ENCODE data around the gene MITF. TPM values are rescaled to one million over a fixed set of nuclear protein-coding genes. Genes with fewer than 3 reads are reported as not detected.

MITF gene
- total and polyA plus RNA-seq, 5 donors, result 18.6 to 75.3 (median 52.7) TPM

DNA sequence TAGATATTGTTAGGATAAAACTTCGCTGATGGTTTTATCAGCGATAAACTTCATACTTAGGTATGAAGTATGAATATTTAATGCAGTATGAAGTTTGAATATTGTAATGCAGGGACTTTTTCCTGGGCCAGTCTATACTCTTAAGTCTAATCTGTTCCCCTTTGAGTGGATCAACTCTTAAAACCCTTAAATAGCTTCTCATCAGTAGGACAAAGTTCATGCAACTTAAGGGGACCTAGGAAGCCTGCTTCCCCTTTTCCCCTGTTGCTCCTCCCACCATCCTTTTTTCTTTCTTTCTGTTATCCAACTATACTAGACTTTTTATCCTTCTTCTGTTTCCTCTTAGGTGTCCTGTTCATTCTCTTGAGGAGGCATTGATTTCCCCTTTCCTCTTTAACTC is 78.7 kb downstream of the MITF start:
- peaks cover 5% of the 10 kb centered on the region for H3K4me1 ChIP-seq (ENCODE audit: control insufficient read depth, insufficient read depth, low read length)
- H3K4me3 ChIP-seq (ENCODE audit: low read length), result no peak overlapping the region
- intact Hi-C loops (cut with DNase I), result no loop called here
- no peaks in the 10 kb centered on the region for H3K9me3 ChIP-seq (ENCODE audit: control insufficient read depth, low read length)
- WGBS, result 85% methylated on average over 2 of the region's 2 CpGs
- H3K27me3 ChIP-seq (ENCODE audit: control insufficient read depth, insufficient read depth), result no peaks in the 10 kb centered on the region
- H3K27ac ChIP-seq (ENCODE audit: low read length), result no peak overlapping the region
- ATAC-seq (peak in 1 of 2 donors; percentile 34), DNase-seq (no peak)

- no peak overlapping the region for H3K4me3 ChIP-seq (ENCODE audit: low read length)
- no peaks in the 10 kb centered on the region for H3K9me3 ChIP-seq (ENCODE audit: control insufficient read depth, low read length)
- DNase-seq, result peak; percentile 30 to 54 (median 38)
- ATAC-seq, result peak; percentile 62 to 63
- no peak overlapping the region for H3K27ac ChIP-seq (ENCODE audit: low read length)
- 43% methylated on average over 3 of the region's 3 CpGs for WGBS
- H3K4me1 ChIP-seq (ENCODE audit: control insufficient read depth, insufficient read depth, low read length), result peaks cover 6% of the 10 kb centered on the region
- no peaks in the 10 kb centered on the region for H3K27me3 ChIP-seq (ENCODE audit: control insufficient read depth, insufficient read depth)
- intact Hi-C loops (cut with DNase I), result no loop called here
Observed at GRCh38 chr3:69819282-69819681, 80.0 kb downstream of the MITF start.

DNA sequence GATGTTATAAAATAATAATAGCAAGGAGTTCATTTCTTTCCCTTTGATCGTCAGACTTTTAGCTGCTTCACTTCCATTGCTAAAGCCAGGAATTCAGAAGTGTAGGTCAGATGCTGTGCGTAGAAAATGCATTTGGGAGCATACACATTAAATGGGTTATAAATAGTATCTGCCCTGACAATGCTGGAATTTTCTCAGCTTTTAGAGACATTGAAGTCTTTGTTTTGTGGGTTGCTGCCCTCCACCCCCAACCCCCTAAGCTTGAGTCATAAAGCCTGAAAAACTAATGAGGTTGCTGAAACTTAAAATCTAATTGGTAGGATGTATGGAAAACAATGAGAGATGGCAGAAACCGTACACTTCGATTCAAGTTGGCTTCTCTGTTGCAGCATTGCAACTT is 81.9 kb downstream of the MITF start:
- Histone ChIP-seq H3K27me3 (ENCODE audit: control insufficient read depth, insufficient read depth) (no peaks in the 10 kb centered on the region), H3K4me1 (ENCODE audit: control insufficient read depth, insufficient read depth, low read length) (peaks cover 6% of the 10 kb centered on the region), H3K27ac (ENCODE audit: low read length) (no peak overlapping the region), H3K9me3 (ENCODE audit: control insufficient read depth, low read length) (no peaks in the 10 kb centered on the region), H3K4me3 (ENCODE audit: low read length) (no peak overlapping the region)
- WGBS, result 81% methylated on average over 4 of the region's 4 CpGs
- no peak for ATAC-seq
- intact Hi-C loops (cut with DNase I), result no loop called here
- DNase-seq, result no peak

DNA sequence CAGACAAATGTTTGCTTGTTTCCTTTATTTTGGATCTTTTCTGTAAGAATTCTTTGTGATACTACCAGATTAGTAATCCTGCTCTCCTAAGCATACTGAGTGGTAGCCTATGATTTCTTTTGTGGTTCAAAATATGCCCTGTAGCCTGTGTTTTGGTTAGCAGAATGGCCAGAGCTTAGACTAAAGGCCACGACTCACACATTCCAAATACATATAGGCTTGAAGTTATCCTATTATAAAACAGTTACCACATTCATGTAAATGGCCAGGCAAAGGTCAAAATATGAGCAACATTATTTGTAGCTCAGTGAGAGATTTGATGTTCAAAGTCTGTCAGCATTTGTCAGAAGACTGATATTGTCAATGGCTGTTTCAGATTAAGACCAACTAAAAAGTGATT is 84.5 kb downstream of the MITF start:
- 79% methylated on average over 1 of the region's 1 CpG for WGBS
- Histone ChIP-seq H3K4me3 (ENCODE audit: low read length) (no peak overlapping the region), H3K9me3 (ENCODE audit: control insufficient read depth, low read length) (no peaks in the 10 kb centered on the region), H3K4me1 (ENCODE audit: control insufficient read depth, insufficient read depth, low read length) (peaks cover 6% of the 10 kb centered on the region), H3K27me3 (ENCODE audit: control insufficient read depth, insufficient read depth) (no peaks in the 10 kb centered on the region), H3K27ac (ENCODE audit: low read length) (no peak overlapping the region)
- intact Hi-C loops (cut with DNase I), result no loop called here
- ATAC-seq, result no peak
- DNase-seq, result no peak

DNA sequence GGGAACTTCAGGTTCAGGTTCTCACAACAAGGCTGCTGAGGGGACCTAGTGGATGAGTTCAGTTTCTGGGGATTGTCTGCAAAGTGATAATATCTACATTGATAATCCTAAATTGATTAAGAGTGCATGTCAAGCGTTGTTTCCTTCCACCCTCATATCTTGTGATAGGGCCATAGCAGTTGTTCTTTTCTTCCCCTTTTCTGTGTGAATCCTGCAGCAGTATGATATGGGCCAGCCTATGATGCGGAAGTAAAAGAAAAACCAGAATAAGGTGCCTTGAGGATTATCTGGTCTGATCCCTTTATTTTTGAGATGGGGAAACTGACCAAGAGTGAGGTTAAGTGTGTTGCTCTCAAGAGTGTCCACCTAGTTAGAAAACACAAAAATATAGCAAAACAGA is 86.2 kb downstream of the MITF start:
- peaks cover 3% of the 10 kb centered on the region for H3K4me1 ChIP-seq (ENCODE audit: control insufficient read depth, insufficient read depth, low read length)
- intact Hi-C loops (cut with DNase I), result no loop called here

DNA sequence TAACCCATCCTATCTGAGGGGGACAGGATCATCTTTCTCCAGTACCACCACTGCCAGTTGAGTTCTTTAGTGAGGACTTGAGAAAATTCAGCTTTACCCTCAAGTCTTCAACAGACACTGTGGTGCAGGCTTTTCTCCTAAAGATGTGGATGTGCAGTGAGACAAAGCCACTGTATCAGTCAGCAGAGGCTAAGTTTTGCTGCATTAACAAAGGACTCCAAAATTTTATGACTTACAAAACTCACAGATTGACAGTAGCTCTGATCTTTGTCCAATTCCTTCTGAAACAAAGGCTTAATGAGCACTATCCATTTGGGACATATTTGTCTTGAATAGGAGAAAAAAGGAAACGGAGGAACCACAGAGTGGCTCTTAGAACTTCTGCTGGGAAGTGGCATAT is 87.9 kb downstream of the MITF start:
- Histone ChIP-seq H3K9me3 (ENCODE audit: control insufficient read depth, low read length) (no peaks in the 10 kb centered on the region), H3K27me3 (ENCODE audit: control insufficient read depth, insufficient read depth) (no peaks in the 10 kb centered on the region), H3K27ac (ENCODE audit: low read length) (no peak overlapping the region), H3K4me1 (ENCODE audit: control insufficient read depth, insufficient read depth, low read length) (peaks cover 3% of the 10 kb centered on the region), H3K4me3 (ENCODE audit: low read length) (no peak overlapping the region)
- no peak for DNase-seq
- WGBS, result 80% methylated on average over 1 of the region's 1 CpG
- intact Hi-C loops (cut with DNase I), result no loop called here
- no peak for ATAC-seq

More for the DNA sequence above, 86.2 kb downstream of the MITF start:
- Histone ChIP-seq H3K4me3 (ENCODE audit: low read length) (no peak overlapping the region), H3K27ac (ENCODE audit: low read length) (no peak overlapping the region), H3K9me3 (ENCODE audit: control insufficient read depth, low read length) (no peaks in the 10 kb centered on the region), H3K27me3 (ENCODE audit: control insufficient read depth, insufficient read depth) (no peaks in the 10 kb centered on the region)
- ATAC-seq (no peak), DNase-seq (no peak)
- 92% methylated on average over 2 of the region's 2 CpGs for WGBS

DNA sequence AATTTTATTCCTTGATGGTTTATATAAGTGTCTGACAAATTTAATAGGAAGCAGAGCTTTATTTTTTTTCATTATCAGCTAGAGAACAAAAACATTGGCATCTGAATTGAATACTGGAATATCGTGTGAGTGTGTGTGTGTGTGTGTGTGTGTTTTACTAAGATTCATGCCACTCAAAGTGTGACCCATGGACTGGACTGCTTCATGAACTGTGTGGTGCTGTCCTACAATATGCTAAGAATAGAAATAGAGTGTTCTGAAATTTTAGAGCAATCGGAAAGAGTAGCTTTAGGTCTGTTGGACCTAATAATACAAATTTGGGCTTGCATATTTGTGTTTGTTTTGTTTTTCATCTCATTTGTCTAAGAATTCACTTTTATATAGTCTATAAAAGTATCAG is 89.6 kb downstream of the MITF start:
- intact Hi-C loops (cut with DNase I), result no loop called here
- DNase-seq (no peak), ATAC-seq (no peak)
- 47% methylated on average over 2 of the region's 2 CpGs for WGBS
- no peaks in the 10 kb centered on the region for H3K27me3 ChIP-seq (ENCODE audit: control insufficient read depth, insufficient read depth)
- H3K4me3 ChIP-seq (ENCODE audit: low read length), result no peak overlapping the region
- H3K27ac ChIP-seq (ENCODE audit: low read length), result no peak overlapping the region
- H3K9me3 ChIP-seq (ENCODE audit: control insufficient read depth, low read length), result no peaks in the 10 kb centered on the region
- no peaks in the 10 kb centered on the region for H3K4me1 ChIP-seq (ENCODE audit: control insufficient read depth, insufficient read depth, low read length)

- no peaks in the 10 kb centered on the region for H3K4me1 ChIP-seq (ENCODE audit: control insufficient read depth, insufficient read depth, low read length)
- no peak for DNase-seq
- H3K27me3 ChIP-seq (ENCODE audit: control insufficient read depth, insufficient read depth), result no peaks in the 10 kb centered on the region
- no peak overlapping the region for H3K4me3 ChIP-seq (ENCODE audit: low read length)
- H3K9me3 ChIP-seq (ENCODE audit: control insufficient read depth, low read length), result no peaks in the 10 kb centered on the region
- H3K27ac ChIP-seq (ENCODE audit: low read length), result no peak overlapping the region
- intact Hi-C loops (cut with DNase I), result no loop called here
- 87% methylated on average over 3 of the region's 3 CpGs for WGBS
- peak in 1 of 2 donors; percentile 43 for ATAC-seq
Observed at GRCh38 chr3:69830147-69830546, 90.9 kb downstream of the MITF start.

DNA sequence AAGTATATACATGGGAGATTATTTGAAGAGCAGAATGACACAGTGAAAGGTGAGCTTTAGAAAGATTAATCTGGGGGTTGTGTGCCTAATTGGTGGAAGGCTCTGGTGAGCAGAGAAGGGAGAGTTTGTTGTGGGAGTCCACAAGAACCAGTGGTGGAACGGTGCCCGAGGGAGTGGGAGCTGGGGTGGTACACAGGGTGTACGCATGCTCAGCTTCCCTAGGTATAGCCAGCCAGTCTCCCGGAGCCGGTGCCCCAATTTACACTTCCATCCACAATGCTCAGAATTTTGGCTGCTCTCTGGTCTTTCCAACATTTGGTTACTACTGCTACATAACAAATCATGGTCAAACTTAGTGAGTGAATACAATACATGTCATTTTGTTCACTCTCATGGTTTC is 92.5 kb downstream of the MITF start:
- DNase-seq (no peak), ATAC-seq (peak in 1 of 2 donors; percentile 14)
- intact Hi-C loops (cut with DNase I), result no loop called here
- peaks cover under 1% of the 10 kb centered on the region for H3K4me1 ChIP-seq (ENCODE audit: control insufficient read depth, insufficient read depth, low read length)
- H3K9me3 ChIP-seq (ENCODE audit: control insufficient read depth, low read length), result no peaks in the 10 kb centered on the region
- no peak overlapping the region for H3K27ac ChIP-seq (ENCODE audit: low read length)
- no peak overlapping the region for H3K4me3 ChIP-seq (ENCODE audit: low read length)
- 75% methylated on average over 5 of the region's 5 CpGs for WGBS
- H3K27me3 ChIP-seq (ENCODE audit: control insufficient read depth, insufficient read depth), result no peaks in the 10 kb centered on the region

DNA sequence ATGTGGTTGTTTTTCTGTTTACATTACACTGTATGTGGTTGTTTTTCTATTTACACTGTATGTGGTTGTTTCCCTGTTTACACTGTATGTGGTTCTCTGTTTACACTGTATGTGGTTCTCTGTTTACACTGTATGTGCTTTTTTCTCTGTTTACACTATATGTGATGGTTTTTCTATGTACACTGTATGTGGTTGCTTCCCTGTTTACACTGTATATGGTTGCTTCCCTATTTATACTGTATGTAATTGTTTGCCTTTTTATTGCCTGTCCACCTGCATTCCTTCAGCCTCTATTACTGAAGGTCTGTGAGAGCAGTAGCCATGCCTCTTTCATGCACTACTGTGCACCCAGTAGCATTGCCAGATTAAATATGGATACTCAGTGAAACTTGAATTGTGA is 94.3 kb downstream of the MITF start:
- Histone ChIP-seq H3K9me3 (ENCODE audit: control insufficient read depth, low read length) (no peaks in the 10 kb centered on the region), H3K4me1 (ENCODE audit: control insufficient read depth, insufficient read depth, low read length) (peaks cover 3% of the 10 kb centered on the region), H3K27ac (ENCODE audit: low read length) (no peak overlapping the region), H3K27me3 (ENCODE audit: control insufficient read depth, insufficient read depth) (no peaks in the 10 kb centered on the region), H3K4me3 (ENCODE audit: low read length) (no peak overlapping the region)
- ATAC-seq (no peak), DNase-seq (no peak)
- intact Hi-C loops (cut with DNase I), result no loop called here

DNA sequence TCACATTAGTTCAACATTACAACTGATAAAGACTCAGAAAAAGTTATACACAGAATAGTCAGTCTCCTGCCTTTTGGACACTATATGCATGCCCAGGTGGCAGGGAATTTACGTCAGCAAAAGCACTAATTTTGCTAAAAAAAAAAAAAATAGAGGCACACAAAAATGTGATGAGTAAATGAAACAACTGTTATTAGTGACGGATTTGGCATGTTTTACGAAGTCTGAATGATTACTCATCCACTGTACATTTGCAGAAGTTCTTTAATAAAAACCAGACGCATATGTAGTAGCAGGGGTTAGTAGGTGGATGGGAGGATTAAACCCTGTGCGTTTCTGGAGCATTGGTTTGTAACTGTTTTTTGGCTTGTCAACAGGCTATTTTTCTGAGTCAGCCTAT is 99.0 kb downstream of the MITF start:
- no peak overlapping the region for H3K27ac ChIP-seq (ENCODE audit: low read length)
- 49% methylated on average over 5 of the region's 5 CpGs for WGBS
- no peak for ATAC-seq

GRCh38 chr3:69838696-69839515 is 99.6 kb downstream of the MITF start:
- ATAC-seq (no peak), DNase-seq (no peak)
- WGBS, result 55% methylated on average over 3 of the region's 3 CpGs
- Histone ChIP-seq H3K9me3 (ENCODE audit: control insufficient read depth, low read length) (no peaks in the 10 kb centered on the region), H3K27me3 (ENCODE audit: control insufficient read depth, insufficient read depth) (no peaks in the 10 kb centered on the region), H3K27ac (ENCODE audit: low read length) (no peak overlapping the region), H3K4me1 (ENCODE audit: control insufficient read depth, insufficient read depth, low read length) (peaks cover 6% of the 10 kb centered on the region), H3K4me3 (ENCODE audit: low read length) (no peak overlapping the region)
- intact Hi-C loops (cut with DNase I), result no loop called here

More for the DNA sequence above, 99.0 kb downstream of the MITF start:
- DNase-seq, result no peak
- Histone ChIP-seq H3K9me3 (ENCODE audit: control insufficient read depth, low read length) (no peaks in the 10 kb centered on the region), H3K27me3 (ENCODE audit: control insufficient read depth, insufficient read depth) (no peaks in the 10 kb centered on the region), H3K4me3 (ENCODE audit: low read length) (no peak overlapping the region), H3K4me1 (ENCODE audit: control insufficient read depth, insufficient read depth, low read length) (peaks cover 6% of the 10 kb centered on the region)
- intact Hi-C loops (cut with DNase I), result no loop called here

All from right cardiac atrium (tissue), 5 donors.